GM12878 (cell line): Measurements from ENCODE around the gene COA4. TPM values are rescaled to one million over a fixed set of nuclear protein-coding genes. Genes with fewer than 3 reads are reported as not detected.

Source experiments
- ATAC-seq: fragments of 200-7000 bp; cut with Tn5 transposase; 3 replicates; pipeline ENCODE4 v1.9.1; 2020; ENCODE audit warnings: mild to moderate bottlenecking, moderate library complexity
- BruUV-seq: library from RNA; stranded (reverse); fragments of 400-500 nt; replicated peaks from 2 replicates; lab custom pipeline; 2021; lab: Mats Ljungman, UMichigan
- CTCF ChIA-PET: fragments of 300-600 bp; sonication (Branson Sonifier 250); formaldehyde crosslinking; extraction: SDS; loops from one replicate; lab custom pipeline; 2021; ENCODE audit warnings: inconsistent platforms; lab: Yijun Ruan, JAX
- POLR2A ChIA-PET: fragments of 350-600 bp; formaldehyde crosslinking; extraction: SDS; loops from one replicate; lab custom pipeline; 2021; ENCODE audit warnings: inconsistent platforms; lab: Charles Lee
- RAD21 ChIA-PET: fragments of 300-600 bp; sonication (Branson Sonifier 250); formaldehyde crosslinking; loops from one replicate; lab custom pipeline; 2023; ENCODE audit warnings: antibody characterized with exemption; ENCODE audit not compliant: unreplicated experiment; lab: Charles Lee
- SMC1A ChIA-PET: fragments of 300-600 bp; sonication (Branson Sonifier 250); formaldehyde crosslinking; loops from one replicate; lab custom pipeline; 2023; ENCODE audit not compliant: unreplicated experiment, uncharacterized antibody; lab: Charles Lee
- DNase-seq: peaks from one replicate; pipeline ENCODE4 v3.0.0-alpha.2; 2011; ENCODE audit warnings: low read depth, low spot score
- FAIRE-seq: peaks from 3 replicates; lab custom pipeline; 2011; peaks lifted over from hg19 to GRCh38; lab: Jason Lieb, UNC
- H2AFZ ChIP-seq: 2 replicates; pipeline ENCODE4 v1.6.0; 2011; ENCODE audit warnings: low read depth, low read length, control low read depth; ENCODE audit not compliant: control insufficient read depth
- H3K27ac ChIP-seq: 2 replicates; pipeline ENCODE4 v1.5.1; 2011; ENCODE audit warnings: control low read depth; ENCODE audit not compliant: control insufficient read depth, insufficient read depth
- H3K27me3 ChIP-seq, 2 experiments: replicated peaks in 1 of 2; 2 replicates each; pipeline versions ENCODE4 v1.6.0 to v1.6.1; 2011; ENCODE audit warnings: low read length in 1 of 2; ENCODE audit not compliant: control insufficient read depth in 2 of 2, insufficient read depth in 2 of 2
- H3K36me3 ChIP-seq, 2 experiments: 2 replicates each; pipeline ENCODE4 v1.5.1; 2011; ENCODE audit warnings: low read length in 1 of 2; ENCODE audit not compliant: control insufficient read depth in 2 of 2, insufficient read depth in 2 of 2
- H3K4me1 ChIP-seq: 2 replicates; pipeline ENCODE4 v1.6.1; 2011; ENCODE audit warnings: mild to moderate bottlenecking, low read length, moderate library complexity, mixed read lengths; ENCODE audit not compliant: control insufficient read depth, insufficient read depth
- H3K4me2 ChIP-seq: 2 replicates; pipeline ENCODE4 v1.6.0; 2011; ENCODE audit warnings: control low read depth; ENCODE audit not compliant: control insufficient read depth, insufficient read depth
- H3K4me3 ChIP-seq: fragments of 200-600 bp; sonication (generic); 2 replicates; pipeline ENCODE4 v1.5.1; 2016
- H3K79me2 ChIP-seq: 2 replicates; pipeline ENCODE4 v1.6.0; 2011; ENCODE audit warnings: low read length; ENCODE audit not compliant: control insufficient read depth, insufficient read depth
- H3K9ac ChIP-seq: 2 replicates; pipeline ENCODE4 v1.8.0; 2011; ENCODE audit warnings: low read length, control low read depth, mixed read lengths; ENCODE audit not compliant: control insufficient read depth, insufficient read depth
- H3K9me3 ChIP-seq: replicated peaks from 3 replicates; pipeline ENCODE4 v1.5.1; 2011; ENCODE audit warnings: mild to moderate bottlenecking, low read length; ENCODE audit not compliant: control insufficient read depth, insufficient read depth
- H4K20me1 ChIP-seq: 2 replicates; pipeline ENCODE4 v1.6.0; 2011; ENCODE audit not compliant: control insufficient read depth, insufficient read depth
- BACH1 ChIP-seq: fragments of 450-650 bp; IDR thresholded peaks from 2 replicates; pipeline ENCODE4 v1.6.1; 2017; ENCODE audit warnings: mild to moderate bottlenecking, borderline replicate concordance
- BMI1 ChIP-seq: fragments of 450-650 bp; IDR thresholded peaks from 2 replicates; pipeline ENCODE4 v1.6.1; 2016; ENCODE audit warnings: mild to moderate bottlenecking, moderate library complexity, borderline replicate concordance
- CREM ChIP-seq: IDR thresholded peaks from 2 replicates; pipeline ENCODE4 v1.6.1; 2014; ENCODE audit warnings: antibody characterized with exemption, low read depth
- E2F8 ChIP-seq: fragments of 450-650 bp; IDR thresholded peaks from 2 replicates; pipeline ENCODE4 v1.6.1; 2018; ENCODE audit warnings: mild to moderate bottlenecking, low read depth, moderate library complexity; ENCODE audit not compliant: partially characterized antibody
- GATAD2B ChIP-seq: fragments of 450-650 bp; conservative IDR thresholded peaks from 2 replicates; pipeline ENCODE4 v1.6.1; 2017; ENCODE audit warnings: low read depth, mild to moderate bottlenecking, moderate library complexity
- NR2C1 ChIP-seq: fragments of 450-650 bp; IDR thresholded peaks from 2 replicates; pipeline ENCODE4 v1.6.1; 2017; ENCODE audit warnings: antibody characterized with exemption, mild to moderate bottlenecking, moderate library complexity
- NR2C2 ChIP-seq: IDR thresholded peaks from 2 replicates; pipeline ENCODE4 v1.6.1; 2011; ENCODE audit warnings: borderline replicate concordance, low read depth; ENCODE audit not compliant: control insufficient read depth, insufficient read length
- POU2F2 ChIP-seq: IDR thresholded peaks from 3 replicates; pipeline ENCODE4 v1.6.1; 2011; ENCODE audit warnings: low read depth, mild to moderate bottlenecking, low read length, borderline replicate concordance
- RAD21 ChIP-seq: IDR thresholded peaks from 2 replicates; pipeline ENCODE4 v1.6.1; 2011; ENCODE audit warnings: mild to moderate bottlenecking, low read depth, low read length, moderate library complexity; ENCODE audit not compliant: insufficient read depth
- RELA ChIP-seq: fragments of 450-650 bp; IDR thresholded peaks from 2 replicates; pipeline ENCODE4 v1.8.0; 2014; ENCODE audit warnings: borderline replicate concordance; ENCODE audit not compliant: partially characterized antibody
- TAF1 ChIP-seq: IDR thresholded peaks from 2 replicates; pipeline ENCODE4 v1.6.1; 2011; ENCODE audit warnings: mild to moderate bottlenecking, low read depth, low read length, borderline replicate concordance
- TCF12 ChIP-seq: IDR thresholded peaks from 2 replicates; pipeline ENCODE4 v1.6.1; 2011; ENCODE audit warnings: low read depth, mild to moderate bottlenecking, low read length
- ZZZ3 ChIP-seq: IDR thresholded peaks from 2 replicates; pipeline ENCODE4 v1.6.1; 2011; ENCODE audit warnings: low read depth; ENCODE audit not compliant: control insufficient read depth, insufficient read length
- WGBS: methylation state at CpG from one replicate; pipeline ENCODE4 v1.1.6; 2016; ENCODE audit warnings: low lambda C conversion rate; ENCODE audit not compliant: insufficient replicate concordance, insufficient coverage; ENCODE audit errors: missing lambda C conversion rate; 5-methylcytosine and 5-hydroxymethylcytosine counted together
- in situ Hi-C: fragments of 300-500 bp; cut with MboI; formaldehyde crosslinking; loops from 9 replicates; pipeline ENCODE4 v1.14.3; 2018; ENCODE audit warnings: mixed read lengths
- intact Hi-C: fragments of 100-400 bp; cut with micrococcal nuclease; formaldehyde crosslinking; loops from one replicate; pipeline ENCODE4 v1.14.2; 2022; ENCODE audit not compliant: unreplicated experiment
- polyA plus RNA-seq, 11 experiments: library from polyadenylated mRNA; depleted of rRNA in 4 of 11; unstranded in 6 of 11; stranded (reverse) in 5 of 11; fragments of >200 nt; fragmentation: Nextera tagmentation in 4 of 11; fragmentation: Illumina TruSeq in 1 of 11; extraction: Ambion mirVana in 4 of 11; extraction: Trizol in 1 of 11; gene quantifications; 1 replicate in 1 of 11; 2 replicates in 10 of 11; pipeline versions ENCODE4 v1.2.1 to v1.2.3, GENCODE V29; 2011 to 2016; ENCODE audit warnings: inconsistent platforms in 2 of 11, missing spikeins in 2 of 11, low read depth in 1 of 11
- total RNA-seq, 4 experiments: library from RNA; depleted of rRNA in 3 of 4; stranded (reverse); fragments of >200 nt in 3 of 4; fragmentation: Illumina TruSeq in 1 of 4; extraction: Trizol in 1 of 4; gene quantifications; 2 replicates each; pipeline versions ENCODE4 v1.2.1 to v1.2.3, GENCODE V29; 2013 to 2021

COA4 gene
- total and polyA plus RNA-seq, 10 of the 15 experiments (the other 5 are each of a cell fraction or from before 2014, with no cell fraction given) = 84.8 to 180 (median 104) TPM

GRCh38 chr11:73907191-73907590, 30.5 kb upstream of the COA4 start (continued):
- no peak for TF ChIP-seq BACH1
- TF ChIP-seq ZZZ3 = no peak
- TF ChIP-seq TAF1 = no peak
- TF ChIP-seq RAD21 = no peak
- no peak for TF ChIP-seq BMI1
- TF ChIP-seq CREM = no peak
- TF ChIP-seq GATAD2B = no peak
- TF ChIP-seq TCF12 = no peak
- no peak for TF ChIP-seq POU2F2
- no peak for TF ChIP-seq NR2C2

GRCh38 chr11:73902303-73902702, 25.7 kb upstream of the COA4 start:
- CTCF ChIA-PET = no interaction called here
- intact Hi-C loops = no loop called here

More at GRCh38 chr11:73902303-73902702, 25.7 kb upstream of the COA4 start:
- Histone ChIP-seq H3K9me3 (no peaks in the 10 kb centered on the region), H2AFZ (no peak overlapping the region)
- in situ Hi-C loops = no loop called here
- TF ChIP-seq RELA (no peak), NR2C1 (no peak), E2F8 (no peak)
- TF ChIP-seq, all 136 proteins: peak for 0
- Histone ChIP-seq H3K36me3 (peaks cover 1 to 8% of the 10 kb centered on the region in 2 experiments; a peak in 3 of 4 replicates), H3K4me2 (no peak overlapping the region), H3K4me3 (no peak overlapping the region), H4K20me1 (no peaks in the 10 kb centered on the region), H3K9ac (no peak overlapping the region), H3K79me2 (no peaks in the 10 kb centered on the region), H3K4me1 (no peaks in the 10 kb centered on the region), H3K27me3 (no peaks in the 10 kb centered on the region), H3K27ac (no peak overlapping the region)
- FAIRE-seq (no peak), ATAC-seq (no peak), DNase-seq (no peak)
- RAD21 ChIA-PET = no interaction called here
- 100% methylated on average over 1 of the region's 1 CpG for WGBS
- SMC1A ChIA-PET = no interaction called here
- BruUV-seq = TSS peak; percentile 49
- POLR2A ChIA-PET = no interaction called here
